Peyer's patch (tissue), 4 donors: Measurements from ENCODE around the gene AP2A1. TPM values are rescaled to one million over a fixed set of nuclear protein-coding genes. Genes with fewer than 3 reads are reported as not detected.

ENCODE experiments used
- DNase-seq, 3 donors: peaks; one replicate each; pipeline ENCODE4 v3.0.0-alpha.2; 2017 to 2019
- H3K27ac ChIP-seq, 4 donors: fragments of 200-600 bp; sonication (generic); one replicate each; pipeline ENCODE4 v1.5.1; 2016 to 2019
- H3K27me3 ChIP-seq, 2 donors: fragments of 200-600 bp; sonication (generic); one replicate each; pipeline ENCODE4 v1.5.1; 2019
- H3K36me3 ChIP-seq, 3 donors: fragments of 200-600 bp; sonication (generic); one replicate each; pipeline ENCODE4 v1.5.1; 2016 to 2019
- H3K4me1 ChIP-seq, 4 donors: fragments of 200-600 bp; sonication (generic); one replicate each; pipeline ENCODE4 v1.5.1; 2016 to 2019
- H3K4me3 ChIP-seq, 4 donors: fragments of 200-600 bp; sonication (generic); 1 replicate in 3 of 4; 2 replicates in 1 of 4; pipeline ENCODE4 v1.5.1; 2016 to 2019; ENCODE audit warnings: mild to moderate bottlenecking in 1 of 4
- H3K9me3 ChIP-seq, 4 donors: fragments of 200-600 bp; sonication (generic); one replicate each; pipeline ENCODE4 v1.5.1; 2016 to 2019; ENCODE audit warnings: mild to moderate bottlenecking in 1 of 4
- CTCF ChIP-seq, 6 experiments: fragments of 450-650 bp in 4 of 6; fragments of 200-600 bp in 2 of 6; sonication (generic) in 1 of 6; IDR thresholded peaks; one replicate each; pipeline ENCODE4 v1.5.1; 2017 to 2019; ENCODE audit warnings: antibody characterized with exemption in 6 of 6, mild to moderate bottlenecking in 3 of 6, moderate library complexity in 1 of 6
- POLR2A ChIP-seq, 2 donors: fragments of 450-650 bp; IDR thresholded peaks; one replicate each; pipeline ENCODE4 v1.5.1; 2017; ENCODE audit warnings: antibody characterized with exemption in 2 of 2, mild to moderate bottlenecking in 2 of 2, moderate library complexity in 2 of 2
- total RNA-seq, 4 donors: library from RNA; depleted of rRNA; stranded (reverse); fragments of >200 nt; gene quantifications; one replicate each; pipeline ENCODE4 v1.1.0, GENCODE V29; 2016

Gene AP2A1
- total RNA-seq, 4 donors from 2014 or later, result 57.8 to 102 (median 85.1) TPM

- H3K4me1 ChIP-seq, result peaks cover 0 to 5% (median 0%) of the 10 kb centered on the region in 4 donors
- H3K27me3 ChIP-seq, result no peaks in the 10 kb centered on the region
- H3K4me3 ChIP-seq, result no peak overlapping the region
- no peaks in the 10 kb centered on the region for H3K9me3 ChIP-seq
- no peaks in the 10 kb centered on the region for H3K36me3 ChIP-seq
- DNase-seq, result no peak
- TF ChIP-seq POLR2A (IDR thresholded peaks at IDR 0.05) (no peak), CTCF (IDR thresholded peaks at IDR 0.05) (no peak)
- H3K27ac ChIP-seq, result no peak overlapping the region
Measured at GRCh38 chr19:49846408-49846807, 79.6 kb downstream of the AP2A1 start.

- DNase-seq, result no peak
- peaks cover 0 to 11% (median 9%) of the 10 kb centered on the region in 4 donors for H3K4me1 ChIP-seq
- TF ChIP-seq POLR2A (IDR thresholded peaks at IDR 0.05), result no peak
- no peak for TF ChIP-seq CTCF (IDR thresholded peaks at IDR 0.05)
- no peak overlapping the region for H3K4me3 ChIP-seq
- H3K36me3 ChIP-seq, result no peaks in the 10 kb centered on the region
- no peaks in the 10 kb centered on the region for H3K27me3 ChIP-seq
- peak overlapping the region in 1 of 4 donors; percentile 8 for H3K27ac ChIP-seq
- H3K9me3 ChIP-seq, result no peaks in the 10 kb centered on the region
Measured at GRCh38 chr19:49847731-49848696, 81.2 kb downstream of the AP2A1 start.

GRCh38 chr19:49848938-49849337 lies 82.1 kb downstream of the AP2A1 start:
- DNase-seq, result no peak
- H3K4me3 ChIP-seq, result no peak overlapping the region
- peaks cover 0 to 17% (median 9%) of the 10 kb centered on the region in 4 donors for H3K4me1 ChIP-seq
- no peaks in the 10 kb centered on the region for H3K27me3 ChIP-seq
- H3K27ac ChIP-seq, result no peak overlapping the region
- no peaks in the 10 kb centered on the region for H3K9me3 ChIP-seq
- TF ChIP-seq POLR2A (IDR thresholded peaks at IDR 0.05) (no peak), CTCF (IDR thresholded peaks at IDR 0.05) (no peak)
- H3K36me3 ChIP-seq, result no peaks in the 10 kb centered on the region

- peak overlapping the region in 3 of 4 donors; percentile 98 to 100 (median 100) for H3K27ac ChIP-seq
- peaks cover 0 to under 1% (median 0%) of the 10 kb centered on the region in 3 donors for H3K36me3 ChIP-seq
- TF ChIP-seq CTCF (IDR thresholded peaks at IDR 0.05) (no peak), POLR2A (IDR thresholded peaks at IDR 0.05) (no peak)
- H3K4me1 ChIP-seq, result peaks cover 0 to 17% (median 9%) of the 10 kb centered on the region in 4 donors
- no peak for DNase-seq
- H3K9me3 ChIP-seq, result no peaks in the 10 kb centered on the region
- H3K27me3 ChIP-seq, result no peaks in the 10 kb centered on the region
- peak overlapping the region in 2 of 4 donors; percentile 96 to 98 for H3K4me3 ChIP-seq
Measured at GRCh38 chr19:49849433-49850220, 82.8 kb downstream of the AP2A1 start.

- Histone ChIP-seq H3K4me3 (peak overlapping the region; percentile 91 to 98 (median 96)), H3K27me3 (no peaks in the 10 kb centered on the region), H3K36me3 (peaks cover 0 to 6% (median 0%) of the 10 kb centered on the region in 3 donors), H3K9me3 (no peaks in the 10 kb centered on the region), H3K27ac (peak overlapping the region; percentile 95 to 100 (median 99)), H3K4me1 (peaks cover 0 to 17% (median 9%) of the 10 kb centered on the region in 4 donors)
- no peak for TF ChIP-seq POLR2A (IDR thresholded peaks at IDR 0.05)
- TF ChIP-seq CTCF (IDR thresholded peaks at IDR 0.05), result no peak
- DNase-seq, result no peak
Measured at GRCh38 chr19:49850221-49850486, 83.4 kb downstream of the AP2A1 start.
